Measurements from ENCODE around the gene METRNL.

DNA sequence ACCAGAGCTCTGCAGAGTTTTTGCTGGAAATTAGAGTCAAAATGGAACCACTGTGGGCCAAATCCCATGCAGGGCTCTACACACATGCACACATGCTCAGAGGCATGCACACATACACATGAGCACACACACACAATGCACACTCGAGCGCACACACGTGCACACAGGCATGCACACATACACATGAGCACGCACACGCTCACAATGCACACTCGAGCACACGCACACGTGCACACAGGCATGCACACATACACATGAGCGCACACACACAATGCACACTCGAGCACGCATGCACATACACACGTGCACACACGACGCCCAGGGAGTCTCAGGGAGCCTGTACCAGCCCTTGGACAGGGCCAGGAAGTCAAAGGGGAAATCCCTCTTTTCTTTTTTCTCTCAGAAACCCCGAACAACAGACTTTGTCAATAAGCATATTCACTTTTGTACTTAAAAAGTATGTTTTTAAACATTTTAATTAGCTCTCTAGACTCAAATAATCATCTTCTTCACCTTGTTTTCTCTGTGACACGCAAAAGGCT, 8.5 kb upstream of the METRNL start:
- TF ChIP-seq, protein P1, sequence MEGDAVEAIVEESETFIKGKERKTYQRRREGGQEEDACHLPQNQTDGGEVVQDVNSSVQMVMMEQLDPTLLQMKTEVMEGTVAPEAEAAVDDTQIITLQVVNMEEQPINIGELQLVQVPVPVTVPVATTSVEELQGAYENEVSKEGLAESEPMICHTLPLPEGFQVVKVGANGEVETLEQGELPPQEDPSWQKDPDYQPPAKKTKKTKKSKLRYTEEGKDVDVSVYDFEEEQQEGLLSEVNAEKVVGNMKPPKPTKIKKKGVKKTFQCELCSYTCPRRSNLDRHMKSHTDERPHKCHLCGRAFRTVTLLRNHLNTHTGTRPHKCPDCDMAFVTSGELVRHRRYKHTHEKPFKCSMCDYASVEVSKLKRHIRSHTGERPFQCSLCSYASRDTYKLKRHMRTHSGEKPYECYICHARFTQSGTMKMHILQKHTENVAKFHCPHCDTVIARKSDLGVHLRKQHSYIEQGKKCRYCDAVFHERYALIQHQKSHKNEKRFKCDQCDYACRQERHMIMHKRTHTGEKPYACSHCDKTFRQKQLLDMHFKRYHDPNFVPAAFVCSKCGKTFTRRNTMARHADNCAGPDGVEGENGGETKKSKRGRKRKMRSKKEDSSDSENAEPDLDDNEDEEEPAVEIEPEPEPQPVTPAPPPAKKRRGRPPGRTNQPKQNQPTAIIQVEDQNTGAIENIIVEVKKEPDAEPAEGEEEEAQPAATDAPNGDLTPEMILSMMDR (IDR thresholded peaks at IDR 0.05; ENCODE audit: insufficient read depth, low read length, poor library complexity, severe bottlenecking): no peak
- no peak for TF ChIP-seq EZH2phosphoT487 (conservative IDR thresholded peaks at IDR 0.05; ENCODE audit: low read length)

All from SU-DHL-6 (cell line).